Muscle of leg (tissue), 16 donors: ENCODE data around the gene NFIC. TPM values are rescaled to one million over a fixed set of nuclear protein-coding genes. Genes with fewer than 3 reads are reported as not detected.

Experiments used
- DNase-seq: peaks from one replicate; pipeline ENCODE4 v3.0.0; 2013
- H3K27ac ChIP-seq: one replicate; pipeline ENCODE4 v1.5.1; 2013; ENCODE audit warnings: mild to moderate bottlenecking, low read length, control low read depth
- H3K27me3 ChIP-seq: one replicate; pipeline ENCODE4 v1.6.1; 2013; ENCODE audit warnings: low read length; ENCODE audit not compliant: control insufficient read depth, insufficient read depth
- H3K36me3 ChIP-seq: one replicate; pipeline ENCODE4 v1.6.1; 2013; ENCODE audit warnings: low read length; ENCODE audit not compliant: control insufficient read depth, insufficient read depth
- H3K4me1 ChIP-seq: one replicate; pipeline ENCODE4 v1.6.1; 2013; ENCODE audit warnings: low read length; ENCODE audit not compliant: control insufficient read depth, insufficient read depth
- H3K4me3 ChIP-seq: one replicate; pipeline ENCODE4 v1.5.1; 2013; ENCODE audit warnings: low read length, control low read depth
- H3K9me3 ChIP-seq: replicated peaks from 2 replicates; pipeline ENCODE4 v1.6.1; 2013; ENCODE audit warnings: low read depth, low read length; ENCODE audit not compliant: control insufficient read depth
- WGBS: methylation state at CpG from one replicate; pipeline ENCODE4 v1.1.5; 2013; ENCODE audit warnings: missing lambda C conversion rate; ENCODE audit not compliant: insufficient coverage; 5-methylcytosine and 5-hydroxymethylcytosine counted together
- long read RNA-seq, 11 donors: transcript quantifications; one replicate each; lab custom pipeline, GENCODE V29; 2026
- polyA plus RNA-seq, 8 donors: library from polyadenylated mRNA; unstranded; fragments of 120-200 nt; gene quantifications; one replicate each; pipeline versions ENCODE4 v1.2.1 to v1.2.3, GENCODE V29; 2013; ENCODE audit warnings: inconsistent platforms in 1 of 8, low replicate concordance in 1 of 8; ENCODE audit not compliant: insufficient read length in 8 of 8, insufficient read depth in 1 of 8
- total RNA-seq: library from RNA; stranded (reverse); fragments of 120-200 nt; gene quantifications from one replicate; pipeline ENCODE4 v1.2.4, GENCODE V29; 2013

The NFIC gene
- 18.4 TPM for total RNA-seq
- 10 to 100 TPM; 30.9 to 54.5 (median 49.5) TPM for polyA plus RNA-seq
- long read RNA-seq, donor 1, partial matches to known transcripts, result 0 of 5 reads
- long read RNA-seq, donor 1, other reads (novel, unspliced or antisense), result 0 of 5 reads
- long read RNA-seq, donor 2, result 0 reads
- long read RNA-seq, donor 3, transcript NFIC-210 (10 exons, 1,558 nt), result major isoform, 5 of 11 reads
- long read RNA-seq, donor 3, partial matches to known transcripts, result 0 of 11 reads
- long read RNA-seq, donor 3, other reads (novel, unspliced or antisense), result 0 of 11 reads
- long read RNA-seq, donor 4, full-length matches to known transcripts, result 6 of 12 reads
- long read RNA-seq, donor 4, partial matches to known transcripts, result 6 of 12 reads
- long read RNA-seq, donor 4, other reads (novel, unspliced or antisense), result 0 of 12 reads
- long read RNA-seq, donor 5, transcript NFIC-202 (10 exons, 1,755 nt), result major isoform, 8 of 12 reads
- long read RNA-seq, donor 5, partial matches to known transcripts, result 0 of 12 reads
- long read RNA-seq, donor 5, other reads (novel, unspliced or antisense), result 0 of 12 reads
- long read RNA-seq, donor 6, partial matches to known transcripts, result 0 of 2 reads
- long read RNA-seq, donor 6, other reads (novel, unspliced or antisense), result 0 of 2 reads
- long read RNA-seq, donor 7, partial matches to known transcripts, result 0 of 2 reads
- long read RNA-seq, donor 7, other reads (novel, unspliced or antisense), result 0 of 2 reads
- long read RNA-seq, donor 8, partial matches to known transcripts, result 33 of 37 reads
- long read RNA-seq, donor 8, other reads (novel, unspliced or antisense), result 0 of 37 reads
- long read RNA-seq, donor 9, partial matches to known transcripts, result 0 of 6 reads
- long read RNA-seq, donor 9, other reads (novel, unspliced or antisense), result 0 of 6 reads
- long read RNA-seq, donor 10, full-length matches to known transcripts, result 4 of 4 reads
- long read RNA-seq, donor 10, partial matches to known transcripts, result 0 of 4 reads
- long read RNA-seq, donor 10, other reads (novel, unspliced or antisense), result 0 of 4 reads
- long read RNA-seq, donor 11, full-length matches to known transcripts, result 14 of 49 reads
- long read RNA-seq, donor 11, partial matches to known transcripts, result 35 of 49 reads
- long read RNA-seq, donor 11, other reads (novel, unspliced or antisense), result 0 of 49 reads

- Histone ChIP-seq H3K27ac (peak within 1 kb of the TSS; percentile 91), H3K4me1 (peaks cover 58% of the 10 kb centered on the region), H3K9me3 (no peaks in the 10 kb centered on the region), H3K27me3 (no peaks in the 10 kb centered on the region), H3K4me3 (peak within 1 kb of the TSS; percentile 87), H3K36me3 (peaks cover 6% of the 10 kb centered on the region)
- peak; percentile 93 for DNase-seq
- WGBS, result 0% methylated on average over 26 of the region's 64 CpGs
Observed at GRCh38 chr19:3365836-3366752, at the start of gene NFIC. Gene NFIC (plus strand): TSS chr19:3366583. CDS start chr19:3366637, 54 bp downstream.

GRCh38 chr19:3316659-3317207, 49.6 kb upstream of the NFIC start:
- DNase-seq, result no peak
- no peak overlapping the region for H3K27ac ChIP-seq
- no peaks in the 10 kb centered on the region for H3K9me3 ChIP-seq
- H3K36me3 ChIP-seq, result no peaks in the 10 kb centered on the region
- no peaks in the 10 kb centered on the region for H3K4me1 ChIP-seq
- peaks cover 28% of the 10 kb centered on the region for H3K27me3 ChIP-seq
- 78% methylated on average over 2 of the region's 5 CpGs for WGBS
- H3K4me3 ChIP-seq, result no peak overlapping the region

- H3K4me1 ChIP-seq, result no peaks in the 10 kb centered on the region
- DNase-seq, result no peak
- H3K27me3 ChIP-seq, result peaks cover 13% of the 10 kb centered on the region
- no peak overlapping the region for H3K4me3 ChIP-seq
- no peaks in the 10 kb centered on the region for H3K36me3 ChIP-seq
- no peaks in the 10 kb centered on the region for H3K9me3 ChIP-seq
- 53% methylated on average over 14 of the region's 18 CpGs for WGBS
- H3K27ac ChIP-seq, result no peak overlapping the region
Observed at GRCh38 chr19:3319643-3320353, 46.6 kb upstream of the NFIC start.

- Histone ChIP-seq H3K4me1 (no peaks in the 10 kb centered on the region), H3K36me3 (no peaks in the 10 kb centered on the region), H3K4me3 (no peak overlapping the region), H3K27ac (no peak overlapping the region), H3K27me3 (peaks cover 8% of the 10 kb centered on the region), H3K9me3 (no peaks in the 10 kb centered on the region)
- no CpG with 5 or more reads among the region's 29 CpGs for WGBS
- DNase-seq, result no peak
Observed at GRCh38 chr19:3320354-3320670, 46.1 kb upstream of the NFIC start.

GRCh38 chr19:3320853-3321252, 45.5 kb upstream of the NFIC start:
- H3K27ac ChIP-seq, result no peak overlapping the region
- no CpG with 5 or more reads among the region's 8 CpGs for WGBS
- no peak overlapping the region for H3K4me3 ChIP-seq
- DNase-seq, result no peak
- peaks cover 7% of the 10 kb centered on the region for H3K27me3 ChIP-seq
- H3K36me3 ChIP-seq, result no peaks in the 10 kb centered on the region
- no peaks in the 10 kb centered on the region for H3K9me3 ChIP-seq
- no peaks in the 10 kb centered on the region for H3K4me1 ChIP-seq

GRCh38 chr19:3321696-3322095, 44.7 kb upstream of the NFIC start:
- no peak for DNase-seq
- Histone ChIP-seq H3K4me1 (no peaks in the 10 kb centered on the region), H3K27ac (no peak overlapping the region), H3K36me3 (no peaks in the 10 kb centered on the region), H3K9me3 (no peaks in the 10 kb centered on the region), H3K27me3 (peaks cover 5% of the 10 kb centered on the region), H3K4me3 (no peak overlapping the region)
- 58% methylated on average over 6 of the region's 6 CpGs for WGBS

GRCh38 chr19:3322199-3322978, 44.0 kb upstream of the NFIC start:
- Histone ChIP-seq H3K4me3 (no peak overlapping the region), H3K9me3 (no peaks in the 10 kb centered on the region), H3K36me3 (no peaks in the 10 kb centered on the region), H3K27me3 (peaks cover 2% of the 10 kb centered on the region), H3K4me1 (no peaks in the 10 kb centered on the region), H3K27ac (no peak overlapping the region)
- no peak for DNase-seq
- WGBS, result 64% methylated on average over 6 of the region's 6 CpGs

GRCh38 chr19:3323026-3323425, 43.4 kb upstream of the NFIC start:
- WGBS, result no CpG with 5 or more reads among the region's 2 CpGs
- Histone ChIP-seq H3K4me3 (no peak overlapping the region), H3K9me3 (no peaks in the 10 kb centered on the region), H3K36me3 (no peaks in the 10 kb centered on the region), H3K27me3 (peaks cover 2% of the 10 kb centered on the region), H3K27ac (no peak overlapping the region), H3K4me1 (no peaks in the 10 kb centered on the region)
- DNase-seq, result no peak
